MCF 10A (cell line): ENCODE results near the gene HACD1. TPM values are rescaled to one million over a fixed set of nuclear protein-coding genes. Genes with fewer than 3 reads are reported as not detected.
A peak's percentile ranks its signal among the peaks of the same experiment; 100 is the strongest.

Source experiments
- BruUV-seq: library from RNA; stranded (reverse); fragments of 400-500 nt; replicated peaks from 2 replicates; lab custom pipeline; 2021; lab: Mats Ljungman, UMichigan
- CTCF ChIA-PET: fragments of 300-600 bp; sonication (Branson Sonifier 250); formaldehyde crosslinking; extraction: SDS; loops from one replicate; lab custom pipeline; 2021; ENCODE audit warnings: antibody characterized with exemption, inconsistent platforms; lab: Yijun Ruan, JAX
- POLR2A ChIA-PET: fragments of 300-600, 350-650 bp; sonication (Branson Sonifier 250); formaldehyde crosslinking; extraction: SDS; loops from one replicate; lab custom pipeline; 2020; ENCODE audit warnings: antibody characterized with exemption, inconsistent platforms; lab: Yijun Ruan, JAX
- DNase-seq: peaks from one replicate; pipeline ENCODE4 v3.0.0-alpha.2; 2018; ENCODE audit not compliant: unreplicated experiment
- H3K27ac Mint-ChIP-seq: one replicate; pipeline ENCODE4 v1.8.0; 2022; ENCODE audit warnings: mild to moderate bottlenecking, low read depth, mixed read lengths; ENCODE audit not compliant: unreplicated experiment
- H3K27me3 Mint-ChIP-seq: one replicate; pipeline ENCODE4 v1.8.0; 2022; ENCODE audit warnings: mixed read lengths; ENCODE audit not compliant: insufficient read depth, unreplicated experiment
- H3K36me3 Mint-ChIP-seq: one replicate; pipeline ENCODE4 v1.8.0; 2022; ENCODE audit warnings: mild to moderate bottlenecking, moderate library complexity, mixed read lengths; ENCODE audit not compliant: insufficient read depth, unreplicated experiment
- H3K4me1 Mint-ChIP-seq: one replicate; pipeline ENCODE4 v1.8.0; 2022; ENCODE audit warnings: mixed read lengths; ENCODE audit not compliant: insufficient read depth, unreplicated experiment
- H3K4me3 Mint-ChIP-seq: one replicate; pipeline ENCODE4 v1.8.0; 2022; ENCODE audit warnings: mild to moderate bottlenecking, moderate library complexity, mixed read lengths; ENCODE audit not compliant: unreplicated experiment
- H3K9me3 Mint-ChIP-seq: one replicate; pipeline ENCODE4 v1.8.0; 2022; ENCODE audit warnings: mixed read lengths; ENCODE audit not compliant: unreplicated experiment
- intact Hi-C: fragments of 100-400 bp; cut with micrococcal nuclease; formaldehyde crosslinking; loops from 2 replicates; pipeline ENCODE4 v1.14.1; 2022
- total RNA-seq: library from RNA; stranded (reverse); gene quantifications from 2 replicates; pipeline ENCODE4 v1.2.3, GENCODE V29; 2022
- TF ChIP-seq, protein P1 (sequence below): fragments of 200-600 bp; IDR thresholded peaks from one replicate; pipeline ENCODE4 v1.8.0; 2022; ENCODE audit warnings: antibody characterized with exemption, mild to moderate bottlenecking; ENCODE audit not compliant: unreplicated experiment

HACD1 gene
- total RNA-seq, 1 experiment from 2014 or later = 34.2 TPM

DNA sequence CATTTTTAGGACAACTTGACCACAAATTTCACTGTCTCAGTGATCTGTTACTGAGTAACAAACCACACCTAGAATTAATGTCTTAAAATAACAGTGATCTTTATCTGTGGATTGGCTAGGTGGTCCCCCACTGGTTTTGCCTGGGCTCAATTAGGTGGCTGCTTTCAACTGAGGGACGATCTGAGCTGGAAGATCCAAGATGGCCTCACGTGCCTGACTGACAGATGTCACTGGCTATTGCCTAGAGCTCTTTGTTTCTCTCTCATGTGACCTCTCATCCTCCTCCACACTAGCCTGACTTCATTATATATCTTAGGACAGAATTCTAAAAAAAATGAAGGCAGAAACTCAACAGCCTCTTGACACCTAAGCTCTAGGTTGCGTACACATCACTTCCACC, 59.7 kb downstream of the HACD1 start:
- H3K27ac Mint-ChIP-seq = no peak overlapping the region
- no peaks in the 10 kb centered on the region for H3K9me3 Mint-ChIP-seq
- ChIA-PET POLR2A (no interaction called here), CTCF (interaction anchor here (0.6 to 0.8 kb wide), 2 partner anchors 10 to 16 kb away, joined by 3 to 4 read pairs; no protein-coding TSS in a partner anchor)
- H3K36me3 Mint-ChIP-seq = no peaks in the 10 kb centered on the region
- no peaks in the 10 kb centered on the region for H3K4me1 Mint-ChIP-seq
- H3K27me3 Mint-ChIP-seq = no peaks in the 10 kb centered on the region
- TF ChIP-seq, protein P1, sequence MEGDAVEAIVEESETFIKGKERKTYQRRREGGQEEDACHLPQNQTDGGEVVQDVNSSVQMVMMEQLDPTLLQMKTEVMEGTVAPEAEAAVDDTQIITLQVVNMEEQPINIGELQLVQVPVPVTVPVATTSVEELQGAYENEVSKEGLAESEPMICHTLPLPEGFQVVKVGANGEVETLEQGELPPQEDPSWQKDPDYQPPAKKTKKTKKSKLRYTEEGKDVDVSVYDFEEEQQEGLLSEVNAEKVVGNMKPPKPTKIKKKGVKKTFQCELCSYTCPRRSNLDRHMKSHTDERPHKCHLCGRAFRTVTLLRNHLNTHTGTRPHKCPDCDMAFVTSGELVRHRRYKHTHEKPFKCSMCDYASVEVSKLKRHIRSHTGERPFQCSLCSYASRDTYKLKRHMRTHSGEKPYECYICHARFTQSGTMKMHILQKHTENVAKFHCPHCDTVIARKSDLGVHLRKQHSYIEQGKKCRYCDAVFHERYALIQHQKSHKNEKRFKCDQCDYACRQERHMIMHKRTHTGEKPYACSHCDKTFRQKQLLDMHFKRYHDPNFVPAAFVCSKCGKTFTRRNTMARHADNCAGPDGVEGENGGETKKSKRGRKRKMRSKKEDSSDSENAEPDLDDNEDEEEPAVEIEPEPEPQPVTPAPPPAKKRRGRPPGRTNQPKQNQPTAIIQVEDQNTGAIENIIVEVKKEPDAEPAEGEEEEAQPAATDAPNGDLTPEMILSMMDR = no peak
- no TSS peak for BruUV-seq
- no peak for DNase-seq
- intact Hi-C loops = no loop called here
- H3K4me3 Mint-ChIP-seq = no peak overlapping the region

DNA sequence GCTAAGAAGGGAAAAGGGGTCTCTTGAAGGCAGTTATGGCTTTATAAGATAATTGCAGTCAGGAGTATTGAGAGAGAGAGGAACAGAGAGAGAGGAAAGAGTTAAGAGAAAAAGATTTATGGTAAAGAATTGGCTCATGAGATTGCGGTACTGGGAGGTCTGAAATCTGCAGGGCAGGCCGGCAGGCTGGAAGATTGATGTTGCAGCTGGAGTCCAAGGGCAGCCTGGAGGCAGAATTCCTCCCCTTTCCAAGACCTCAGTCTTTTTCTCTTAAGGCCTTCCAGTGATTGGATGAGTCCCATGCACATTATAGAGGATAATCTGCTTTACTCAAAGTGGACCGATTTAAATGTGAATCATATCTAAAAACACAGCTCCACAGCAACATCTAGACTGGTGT, 68.4 kb downstream of the HACD1 start:
- Mint-ChIP-seq H3K36me3 (no peaks in the 10 kb centered on the region), H3K9me3 (no peaks in the 10 kb centered on the region), H3K27me3 (no peaks in the 10 kb centered on the region), H3K4me1 (no peaks in the 10 kb centered on the region), H3K27ac (no peak overlapping the region), H3K4me3 (no peak overlapping the region)
- ChIA-PET CTCF (interaction anchor here (1.1 kb wide), 1 partner anchor 57 kb away, joined by 3 read pairs; no protein-coding TSS in a partner anchor), POLR2A (no interaction called here)
- BruUV-seq = no TSS peak
- intact Hi-C loops = no loop called here
- TF ChIP-seq, protein P1 = no peak
- no peak for DNase-seq

- no peaks in the 10 kb centered on the region for H3K36me3 Mint-ChIP-seq
- intact Hi-C loops = no loop called here
- ChIA-PET CTCF (interaction anchor here (0.6 kb wide), 2 partner anchors 214 to 1878 kb away, joined by 3 to 4 read pairs; no protein-coding TSS in a partner anchor), POLR2A (no interaction called here)
- H3K27me3 Mint-ChIP-seq = no peaks in the 10 kb centered on the region
- TF ChIP-seq, protein P1 = no peak
- no peaks in the 10 kb centered on the region for H3K4me1 Mint-ChIP-seq
- DNase-seq = peak; percentile 20
- no peak overlapping the region for H3K4me3 Mint-ChIP-seq
- H3K9me3 Mint-ChIP-seq = no peaks in the 10 kb centered on the region
- no TSS peak for BruUV-seq
- H3K27ac Mint-ChIP-seq = no peak overlapping the region
Measured at GRCh38 chr10:17548162-17548561, 69.0 kb downstream of the HACD1 start.

DNA sequence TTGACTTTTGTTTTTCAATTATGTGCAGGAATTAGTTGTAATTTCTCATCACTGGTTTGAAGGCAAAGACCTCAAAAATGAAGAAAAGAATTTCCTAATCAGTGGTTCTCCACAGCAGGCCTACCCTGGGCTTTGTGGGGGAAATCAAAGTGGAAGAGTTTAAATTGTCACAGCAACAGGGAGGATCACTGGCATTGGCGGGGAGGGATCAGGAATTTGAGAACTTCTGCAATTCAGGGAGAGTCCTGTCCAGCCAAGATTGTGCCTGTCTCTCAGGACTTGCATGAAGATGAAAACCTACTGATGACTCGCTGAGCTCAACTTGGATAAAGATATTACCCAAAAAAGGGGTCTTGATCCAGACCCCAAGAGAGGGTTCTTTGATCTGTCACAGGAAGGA, 70.1 kb downstream of the HACD1 start:
- Mint-ChIP-seq H3K27ac (no peak overlapping the region), H3K4me3 (no peak overlapping the region), H3K36me3 (no peaks in the 10 kb centered on the region), H3K4me1 (no peaks in the 10 kb centered on the region), H3K27me3 (no peaks in the 10 kb centered on the region), H3K9me3 (no peaks in the 10 kb centered on the region)
- TF ChIP-seq, protein P1 = no peak
- BruUV-seq = no TSS peak
- CTCF ChIA-PET = interaction anchor here (0.9 kb wide), 1 partner anchor 11 kb away, joined by 3 read pairs; no protein-coding TSS in a partner anchor
- POLR2A ChIA-PET = no interaction called here
- no peak for DNase-seq
- intact Hi-C loops = no loop called here
